NCI-H2227 (cell line): Measurements from ENCODE around the gene SPRED2.

Experiments
- DNase-seq: peaks from one replicate; lab custom pipeline; 2025; ENCODE audit not compliant: unreplicated experiment; lab: John Stamatoyannopoulos, UW

SPRED2 gene

DNA sequence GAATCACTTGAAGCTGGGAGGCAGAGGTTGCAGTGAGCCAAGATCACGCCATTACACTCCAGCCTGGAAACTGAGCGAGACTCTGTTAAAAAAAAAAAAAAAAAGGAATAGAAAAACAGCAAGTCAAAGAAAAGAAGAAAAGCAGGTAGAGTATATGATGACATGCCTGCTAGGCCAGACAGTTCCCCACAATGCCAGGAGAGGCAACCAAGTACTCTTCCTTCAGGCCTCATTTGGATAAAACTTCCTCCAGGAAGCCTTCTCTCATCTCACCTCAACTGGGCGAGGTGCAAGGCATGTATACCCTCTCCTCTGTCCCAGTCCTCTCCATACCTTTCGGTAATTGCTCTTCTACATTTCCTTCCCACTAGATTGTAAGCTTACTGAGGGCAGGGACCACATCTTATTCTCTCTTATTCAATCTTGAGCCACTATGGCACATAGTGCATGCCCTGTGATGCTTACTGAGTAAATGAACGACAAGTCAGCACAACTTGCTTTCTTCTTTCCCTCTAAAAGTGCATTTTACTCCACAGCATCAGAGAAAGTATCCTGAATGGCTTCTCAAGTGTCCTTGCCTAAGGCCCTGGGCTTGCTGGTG lies 10.1 kb upstream of the SPRED2 start:
- no peak for DNase-seq

DNA sequence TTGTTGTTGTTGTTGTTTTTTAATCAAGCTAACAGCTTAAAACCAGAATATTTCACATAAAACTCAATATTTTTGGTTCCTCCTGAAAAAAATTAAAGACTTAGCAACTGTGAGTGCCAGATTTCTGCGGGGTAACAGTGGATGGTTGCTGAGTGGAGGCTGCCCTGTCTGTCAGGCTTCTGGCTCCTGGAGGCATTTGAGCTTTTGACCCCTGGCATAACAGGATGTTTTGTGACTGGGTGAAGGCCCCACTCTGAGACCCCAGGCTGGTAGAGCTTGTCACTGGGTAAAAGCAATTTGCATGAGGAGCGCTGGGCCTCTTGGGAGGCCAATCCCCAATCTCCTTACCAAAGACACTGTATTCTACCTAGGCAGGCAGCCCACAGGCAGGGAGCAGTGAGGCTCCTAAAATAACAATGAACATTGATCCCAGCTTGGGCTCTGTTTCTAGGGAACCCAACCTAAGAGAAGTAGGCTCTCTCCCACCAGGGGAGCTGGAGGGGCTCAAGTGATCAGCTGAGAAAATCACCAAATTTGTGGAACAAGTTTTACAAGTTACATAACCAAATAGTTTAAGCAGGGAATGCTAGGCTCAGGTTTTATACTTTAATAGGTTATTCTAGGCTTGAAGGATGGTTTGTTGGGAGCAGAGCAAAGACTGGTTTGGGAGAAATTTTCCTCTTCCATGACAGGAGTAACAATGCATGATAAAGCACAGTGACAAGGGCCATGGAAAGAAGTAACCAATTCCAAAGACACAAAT lies 5.9 kb upstream of the SPRED2 start:
- no peak for DNase-seq

GRCh38 chr2:65437392-65438135 lies 5.2 kb upstream of the SPRED2 start:
- DNase-seq: no peak

GRCh38 chr2:65436824-65437221 lies 4.4 kb upstream of the SPRED2 start:
- peak; percentile 65 for DNase-seq

- DNase-seq: peak; percentile 89
Measured at GRCh38 chr2:65436169-65436823, 3.9 kb upstream of the SPRED2 start.

- peak; percentile 92 for DNase-seq
Measured at GRCh38 chr2:65435625-65436168, 3.3 kb upstream of the SPRED2 start.

GRCh38 chr2:65434592-65435241 lies 2.3 kb upstream of the SPRED2 start:
- no peak for DNase-seq

GRCh38 chr2:65431421-65432226 lies 775 bp downstream of the SPRED2 start:
- DNase-seq: peak; percentile 63

DNA sequence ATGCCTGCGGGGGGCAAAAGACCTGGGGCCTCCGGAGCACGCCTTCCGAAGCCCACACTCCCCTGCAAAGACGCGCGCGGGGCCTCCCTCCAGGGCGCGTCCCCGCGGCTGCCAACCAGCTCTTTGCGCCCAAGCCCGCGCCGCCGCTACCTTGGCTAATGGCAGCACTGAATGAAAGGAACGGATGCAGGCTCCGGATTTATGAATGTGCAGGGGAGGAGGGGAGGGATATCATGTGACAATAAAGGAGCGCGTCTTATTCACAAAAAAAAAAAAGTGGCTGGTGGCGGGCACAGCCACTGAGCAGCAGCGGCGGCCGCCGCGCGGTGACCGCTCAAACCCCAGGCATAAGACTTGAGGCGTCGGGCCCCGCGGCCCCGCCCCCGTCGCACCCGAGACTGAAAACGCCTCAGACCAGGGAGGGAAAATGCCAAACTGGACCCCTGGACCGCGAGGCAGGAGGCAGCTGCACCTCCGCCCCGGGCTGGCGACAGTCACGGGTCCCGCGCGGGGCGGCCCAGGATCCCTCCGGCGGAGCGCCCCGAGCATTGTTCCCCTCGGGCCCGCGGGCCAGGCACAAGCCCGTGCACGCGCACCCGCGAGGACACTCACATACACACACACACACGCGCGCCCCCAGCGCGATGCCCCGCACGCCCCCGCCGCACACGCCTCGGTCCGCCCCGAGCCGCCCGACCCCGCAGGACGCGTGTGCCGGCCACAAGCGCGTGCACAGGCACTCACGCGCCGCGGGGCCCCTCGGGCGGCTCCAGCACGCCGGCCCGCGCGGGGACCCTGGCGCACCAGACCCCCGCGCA lies 1.6 kb downstream of the SPRED2 start:
- peak; percentile 82 for DNase-seq

DNA sequence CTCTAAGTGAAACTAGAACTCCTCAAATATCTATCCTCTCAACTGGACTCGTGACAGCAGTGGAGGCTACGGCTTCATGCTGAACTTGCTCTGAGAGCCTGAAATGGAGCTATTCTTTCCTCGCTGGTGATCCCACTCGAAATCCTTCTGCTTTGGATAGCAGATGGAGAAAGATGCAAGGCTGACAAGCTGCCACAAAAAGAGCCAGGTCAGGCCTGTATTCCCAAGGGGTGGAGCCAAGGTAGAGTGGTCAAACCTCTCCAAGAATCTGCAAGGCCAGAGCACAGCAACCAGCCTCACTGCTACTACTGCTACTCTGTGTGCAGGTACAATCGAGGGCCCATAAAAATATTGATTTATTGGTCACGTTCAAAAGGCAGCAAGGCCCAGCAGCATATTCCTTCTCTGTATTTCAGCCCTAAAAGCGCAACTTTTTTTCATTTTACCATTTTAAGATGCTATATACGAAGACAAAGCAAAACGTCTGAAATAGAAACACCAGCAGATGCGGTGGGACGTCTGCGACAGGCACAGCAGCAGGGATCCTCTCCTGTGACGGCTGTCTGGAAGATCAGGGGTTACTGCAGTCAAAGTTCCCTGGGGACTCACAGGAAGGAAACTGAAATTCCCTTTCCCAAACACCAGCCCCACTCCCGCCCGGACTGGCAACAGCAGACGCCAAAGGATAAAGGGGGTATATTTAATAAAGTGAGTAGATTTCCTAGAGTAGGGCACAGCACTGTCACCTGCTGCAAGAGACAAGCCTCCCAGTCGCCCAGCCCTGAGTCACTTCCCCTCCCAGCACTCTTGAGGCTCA lies 2.4 kb downstream of the SPRED2 start:
- DNase-seq: peak; percentile 15

GRCh38 chr2:65427532-65427931 lies 4.9 kb downstream of the SPRED2 start:
- DNase-seq: no peak

- DNase-seq: no peak
Measured at GRCh38 chr2:65425276-65425675, 7.1 kb downstream of the SPRED2 start.

DNA sequence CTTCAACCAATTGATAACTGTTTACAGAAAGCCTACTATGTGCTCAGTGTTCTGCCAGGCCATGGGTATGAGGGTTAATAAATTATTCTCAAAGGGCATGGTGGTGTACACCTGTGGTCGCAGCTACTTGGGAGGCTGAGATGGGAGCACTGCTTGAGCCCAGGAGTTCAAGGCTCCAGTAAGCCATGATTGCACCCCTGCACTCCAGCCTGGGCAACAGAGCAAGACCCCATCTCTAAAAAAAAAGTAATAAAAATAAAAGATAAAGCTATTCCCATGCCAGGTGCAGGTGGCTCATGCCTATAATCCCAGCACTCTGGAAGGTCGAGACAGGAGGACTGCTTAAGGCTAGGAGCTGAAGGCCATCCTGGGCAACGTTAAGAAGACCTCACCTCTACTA lies 8.0 kb downstream of the SPRED2 start:
- DNase-seq: no peak

- no peak for DNase-seq
Measured at GRCh38 chr2:65421432-65421748, 11.0 kb downstream of the SPRED2 start.

GRCh38 chr2:65420712-65421431 lies 11.5 kb downstream of the SPRED2 start:
- DNase-seq: peak; percentile 9

- no peak for DNase-seq
Measured at GRCh38 chr2:65417509-65418085, 14.8 kb downstream of the SPRED2 start.

- no peak for DNase-seq
Measured at GRCh38 chr2:65416945-65417344, 15.5 kb downstream of the SPRED2 start.
